ENCODE data around the gene SPACA7. TPM values are rescaled to one million over a fixed set of nuclear protein-coding genes. Genes with fewer than 3 reads are reported as not detected.

Gene SPACA7
- total and polyA plus RNA-seq, 2 of the 13 experiments (the other 11 are each of a cell fraction or from before 2014, with no cell fraction given): not detected

- Histone ChIP-seq H3K9ac (ENCODE audit: insufficient read depth, low read depth, low read length) (no peak overlapping the region), H4K20me1 (ENCODE audit: insufficient read depth, low read length) (no peaks in the 10 kb centered on the region), H3K27me3 (ENCODE audit: control insufficient read depth in 1 of 2, insufficient read depth in 2 of 2, low read length in 2 of 2) (peaks cover 4 to 30% of the 10 kb centered on the region in 2 experiments), H3K4me2 (ENCODE audit: low read depth, low read length) (no peak overlapping the region), H2AFZ (ENCODE audit: low read length) (no peak overlapping the region), H3K4me3 (replicated peaks in 1 of 3; ENCODE audit: insufficient read depth in 1 of 3, low read depth in 2 of 3, low read length in 3 of 3) (no peak overlapping the region), H3K27ac (ENCODE audit: extremely low read length, insufficient read depth, low read length) (no peak overlapping the region), H3K79me2 (ENCODE audit: insufficient read depth, low read length) (no peaks in the 10 kb centered on the region), H3K36me3 (replicated peaks in 1 of 2; ENCODE audit: control insufficient read depth in 1 of 2, insufficient read depth in 2 of 2, low read length in 2 of 2) (no peaks in the 10 kb centered on the region), H3K9me3 (ENCODE audit: low read length) (no peaks in the 10 kb centered on the region), H3K4me1 (ENCODE audit: insufficient read depth, low read length) (no peaks in the 10 kb centered on the region)
- POLR2A ChIA-PET: no interaction called here
- BruUV-seq (replicated peaks): no TSS peak
- WGBS (ENCODE audit: low lambda C conversion rate): 64% methylated on average over 3 of the region's 11 CpGs
- DNase-seq (ENCODE audit: low spot score) (no peak), ATAC-seq (no peak), FAIRE-seq (no peak)
- in situ Hi-C loops (cut with HindIII; ENCODE audit: extremely low pct_ligation_motif_present, low pct_unique_long_range_greater_than_20kb) (no loop called here), intact Hi-C loops (cut with micrococcal nuclease; ENCODE audit: unreplicated experiment) (no loop called here)
- CTCF ChIA-PET (ENCODE audit: low intra/inter-chr PET ratio, low total read pairs): no interaction called here
- TF ChIP-seq LRRFIP1 (CRISPR knock-in tag; conservative IDR thresholded peaks at IDR 0.05) (no peak), ZNF784 (CRISPR knock-in tag; IDR thresholded peaks at IDR 0.05; ENCODE audit: borderline replicate concordance) (no peak), ZFAT (CRISPR knock-in tag; conservative IDR thresholded peaks at IDR 0.05) (no peak), KDM6A (CRISPR knock-in tag; IDR thresholded peaks at IDR 0.05; ENCODE audit: low read depth) (no peak), MED1 (CRISPR knock-in tag; IDR thresholded peaks at IDR 0.05) (no peak), NR2F6 (IDR thresholded peaks at IDR 0.05) (no peak), NR2F6 (CRISPR knock-in tag; IDR thresholded peaks at IDR 0.05) (no peak), RCOR2 (CRISPR knock-in tag; IDR thresholded peaks at IDR 0.05) (no peak), PPARG (CRISPR knock-in tag; conservative IDR thresholded peaks at IDR 0.05) (no peak), ZKSCAN8 (CRISPR knock-in tag; IDR thresholded peaks at IDR 0.05; ENCODE audit: borderline replicate concordance) (no peak), FOXK2 (IDR thresholded peaks at IDR 0.05) (no peak), ZNF234 (CRISPR knock-in tag; conservative IDR thresholded peaks at IDR 0.05) (no peak), ATF7-NPFF (CRISPR knock-in tag; IDR thresholded peaks at IDR 0.05; ENCODE audit: low read depth) (no peak), MAX (IDR thresholded peaks at IDR 0.05) (no peak), GTF2F1 (IDR thresholded peaks at IDR 0.05; ENCODE audit: low read length) (no peak), PRDM10 (CRISPR knock-in tag; IDR thresholded peaks at IDR 0.05; ENCODE audit: low read depth) (no peak), DRAP1 (CRISPR knock-in tag; IDR thresholded peaks at IDR 0.05) (no peak), HMGA1 (CRISPR knock-in tag; conservative IDR thresholded peaks at IDR 0.05) (no peak)
Measured at GRCh38 chr13:112353856-112354255, 22.3 kb upstream of the SPACA7 start.

All from HepG2 (cell line).